ENCODE data around the gene AAGAB.
"Not testable (repeated sequence)": the region's sequence is repeated elsewhere in the genome, so short reads cannot be mapped to it uniquely, and the experiment has no call there.

AAGAB gene

GRCh38 chr15:67280217-67280616 is 25.8 kb upstream of the AAGAB start:
- no peak overlapping the region for H3K4me3 ChIP-seq (ENCODE audit: low read length in 2 of 2)
- H3K36me3 ChIP-seq (ENCODE audit: control insufficient read depth in 2 of 2, insufficient read depth in 2 of 2, low read length in 2 of 2), result no peaks in the 10 kb centered on the region
- no peaks in the 10 kb centered on the region for H3K9me3 ChIP-seq (ENCODE audit: control insufficient read depth in 2 of 2, low read length in 2 of 2)
- H3K27me3 ChIP-seq (ENCODE audit: control insufficient read depth in 2 of 2, insufficient read depth in 2 of 2, low read length in 2 of 2), result no peaks in the 10 kb centered on the region
- no peak overlapping the region for H3K27ac ChIP-seq (ENCODE audit: low read depth in 2 of 2, low read length in 2 of 2)
- H3K9ac ChIP-seq (ENCODE audit: low read depth in 1 of 2, low read length in 2 of 2), result no peak overlapping the region
- no peaks in the 10 kb centered on the region for H3K4me1 ChIP-seq (ENCODE audit: control insufficient read depth in 2 of 2, insufficient read depth in 2 of 2, low read length in 2 of 2)

- Histone ChIP-seq H3K9ac (ENCODE audit: low read depth in 1 of 2, low read length in 2 of 2) (no peak overlapping the region), H3K4me3 (ENCODE audit: low read length in 2 of 2) (no peak overlapping the region), H3K4me1 (ENCODE audit: control insufficient read depth in 2 of 2, insufficient read depth in 2 of 2, low read length in 2 of 2) (no peaks in the 10 kb centered on the region), H3K36me3 (ENCODE audit: control insufficient read depth in 2 of 2, insufficient read depth in 2 of 2, low read length in 2 of 2) (no peaks in the 10 kb centered on the region), H3K9me3 (ENCODE audit: control insufficient read depth in 2 of 2, low read length in 2 of 2) (peaks cover 0 to 2% of the 10 kb centered on the region in 2 donors), H3K27ac (ENCODE audit: low read depth in 2 of 2, low read length in 2 of 2) (no peak overlapping the region), H3K27me3 (ENCODE audit: control insufficient read depth in 2 of 2, insufficient read depth in 2 of 2, low read length in 2 of 2) (no peaks in the 10 kb centered on the region)
Observed at GRCh38 chr15:67276666-67277065, 22.2 kb upstream of the AAGAB start.

- H3K4me1 ChIP-seq (ENCODE audit: control insufficient read depth in 2 of 2, insufficient read depth in 2 of 2, low read length in 2 of 2), result no peaks in the 10 kb centered on the region
- no peaks in the 10 kb centered on the region for H3K36me3 ChIP-seq (ENCODE audit: control insufficient read depth in 2 of 2, insufficient read depth in 2 of 2, low read length in 2 of 2)
- H3K9ac ChIP-seq (ENCODE audit: low read depth in 1 of 2, low read length in 2 of 2), result no peak overlapping the region
- no peak overlapping the region for H3K27ac ChIP-seq (ENCODE audit: low read depth in 2 of 2, low read length in 2 of 2)
- no peaks in the 10 kb centered on the region for H3K27me3 ChIP-seq (ENCODE audit: control insufficient read depth in 2 of 2, insufficient read depth in 2 of 2, low read length in 2 of 2)
- no peak overlapping the region for H3K4me3 ChIP-seq (ENCODE audit: low read length in 2 of 2)
- H3K9me3 ChIP-seq (ENCODE audit: control insufficient read depth in 2 of 2, low read length in 2 of 2), result peaks cover 0 to 2% of the 10 kb centered on the region in 2 donors
Observed at GRCh38 chr15:67274236-67274635, 19.8 kb upstream of the AAGAB start.

GRCh38 chr15:67267951-67268941 is 13.8 kb upstream of the AAGAB start:
- H3K36me3 ChIP-seq (ENCODE audit: control insufficient read depth in 2 of 2, insufficient read depth in 2 of 2, low read length in 2 of 2), result no peaks in the 10 kb centered on the region
- H3K4me1 ChIP-seq (ENCODE audit: control insufficient read depth in 2 of 2, insufficient read depth in 2 of 2, low read length in 2 of 2), result peaks cover 0 to 16% of the 10 kb centered on the region in 2 donors
- H3K27ac ChIP-seq (ENCODE audit: low read depth in 2 of 2, low read length in 2 of 2), result no peak overlapping the region
- no peaks in the 10 kb centered on the region for H3K9me3 ChIP-seq (ENCODE audit: control insufficient read depth in 2 of 2, low read length in 2 of 2)
- no peaks in the 10 kb centered on the region for H3K27me3 ChIP-seq (ENCODE audit: control insufficient read depth in 2 of 2, insufficient read depth in 2 of 2, low read length in 2 of 2)
- no peak overlapping the region for H3K4me3 ChIP-seq (ENCODE audit: low read length in 2 of 2)
- no peak overlapping the region for H3K9ac ChIP-seq (ENCODE audit: low read depth in 1 of 2, low read length in 2 of 2)

GRCh38 chr15:67267440-67267839 is 13.0 kb upstream of the AAGAB start:
- no peak overlapping the region for H3K4me3 ChIP-seq (ENCODE audit: low read length in 2 of 2)
- H3K9ac ChIP-seq (ENCODE audit: low read depth in 1 of 2, low read length in 2 of 2), result no peak overlapping the region
- H3K27me3 ChIP-seq (ENCODE audit: control insufficient read depth in 2 of 2, insufficient read depth in 2 of 2, low read length in 2 of 2), result no peaks in the 10 kb centered on the region
- no peak overlapping the region for H3K27ac ChIP-seq (ENCODE audit: low read depth in 2 of 2, low read length in 2 of 2)
- peaks cover 0 to 16% of the 10 kb centered on the region in 2 donors for H3K4me1 ChIP-seq (ENCODE audit: control insufficient read depth in 2 of 2, insufficient read depth in 2 of 2, low read length in 2 of 2)
- H3K36me3 ChIP-seq (ENCODE audit: control insufficient read depth in 2 of 2, insufficient read depth in 2 of 2, low read length in 2 of 2), result no peaks in the 10 kb centered on the region
- H3K9me3 ChIP-seq (ENCODE audit: control insufficient read depth in 2 of 2, low read length in 2 of 2), result no peaks in the 10 kb centered on the region

GRCh38 chr15:67266870-67267269 is 12.4 kb upstream of the AAGAB start:
- Histone ChIP-seq H3K27ac (ENCODE audit: low read depth in 2 of 2, low read length in 2 of 2) (no peak overlapping the region), H3K4me1 (ENCODE audit: control insufficient read depth in 2 of 2, insufficient read depth in 2 of 2, low read length in 2 of 2) (peaks cover 0 to 16% of the 10 kb centered on the region in 2 donors), H3K4me3 (ENCODE audit: low read length in 2 of 2) (no peak overlapping the region), H3K27me3 (ENCODE audit: control insufficient read depth in 2 of 2, insufficient read depth in 2 of 2, low read length in 2 of 2) (no peaks in the 10 kb centered on the region), H3K9ac (ENCODE audit: low read depth in 1 of 2, low read length in 2 of 2) (no peak overlapping the region), H3K9me3 (ENCODE audit: control insufficient read depth in 2 of 2, low read length in 2 of 2) (no peaks in the 10 kb centered on the region), H3K36me3 (ENCODE audit: control insufficient read depth in 2 of 2, insufficient read depth in 2 of 2, low read length in 2 of 2) (no peaks in the 10 kb centered on the region)

- Histone ChIP-seq H3K27me3 (ENCODE audit: control insufficient read depth in 2 of 2, insufficient read depth in 2 of 2, low read length in 2 of 2) (no peaks in the 10 kb centered on the region), H3K4me3 (ENCODE audit: low read length in 2 of 2) (no peak overlapping the region), H3K36me3 (ENCODE audit: control insufficient read depth in 2 of 2, insufficient read depth in 2 of 2, low read length in 2 of 2) (no peaks in the 10 kb centered on the region), H3K9ac (ENCODE audit: low read depth in 1 of 2, low read length in 2 of 2) (no peak overlapping the region), H3K9me3 (ENCODE audit: control insufficient read depth in 2 of 2, low read length in 2 of 2) (no peaks in the 10 kb centered on the region), H3K27ac (ENCODE audit: low read depth in 2 of 2, low read length in 2 of 2) (no peak overlapping the region), H3K4me1 (ENCODE audit: control insufficient read depth in 2 of 2, insufficient read depth in 2 of 2, low read length in 2 of 2) (peaks cover 0 to 8% of the 10 kb centered on the region in 2 donors)
Observed at GRCh38 chr15:67259806-67260205, 5.3 kb upstream of the AAGAB start.

- no peak overlapping the region for H3K27ac ChIP-seq (ENCODE audit: low read depth in 2 of 2, low read length in 2 of 2)
- H3K9me3 ChIP-seq (ENCODE audit: control insufficient read depth in 2 of 2, low read length in 2 of 2), result no peaks in the 10 kb centered on the region
- H3K9ac ChIP-seq (ENCODE audit: low read depth in 1 of 2, low read length in 2 of 2), result no peak overlapping the region
- H3K36me3 ChIP-seq (ENCODE audit: control insufficient read depth in 2 of 2, insufficient read depth in 2 of 2, low read length in 2 of 2), result no peaks in the 10 kb centered on the region
- no peaks in the 10 kb centered on the region for H3K27me3 ChIP-seq (ENCODE audit: control insufficient read depth in 2 of 2, insufficient read depth in 2 of 2, low read length in 2 of 2)
- no peak overlapping the region for H3K4me3 ChIP-seq (ENCODE audit: low read length in 2 of 2)
- H3K4me1 ChIP-seq (ENCODE audit: control insufficient read depth in 2 of 2, insufficient read depth in 2 of 2, low read length in 2 of 2), result peaks cover 0 to 4% of the 10 kb centered on the region in 2 donors
Observed at GRCh38 chr15:67259379-67259778, 4.9 kb upstream of the AAGAB start.

- H3K4me3 ChIP-seq (ENCODE audit: low read length in 2 of 2); H3K9me3 ChIP-seq (ENCODE audit: control insufficient read depth in 2 of 2, low read length in 2 of 2); H3K9ac ChIP-seq (ENCODE audit: low read depth in 1 of 2, low read length in 2 of 2); H3K27ac ChIP-seq (ENCODE audit: low read depth in 2 of 2, low read length in 2 of 2); H3K36me3 ChIP-seq (ENCODE audit: control insufficient read depth in 2 of 2, insufficient read depth in 2 of 2, low read length in 2 of 2); H3K4me1 ChIP-seq (ENCODE audit: control insufficient read depth in 2 of 2, insufficient read depth in 2 of 2, low read length in 2 of 2); H3K27me3 ChIP-seq (ENCODE audit: control insufficient read depth in 2 of 2, insufficient read depth in 2 of 2, low read length in 2 of 2): not testable (repeated sequence)
Observed at GRCh38 chr15:67258412-67258811, 4.0 kb upstream of the AAGAB start.

- Histone ChIP-seq H3K9ac (ENCODE audit: low read depth in 1 of 2, low read length in 2 of 2) (no peak overlapping the region), H3K27ac (ENCODE audit: low read depth in 2 of 2, low read length in 2 of 2) (no peak overlapping the region), H3K36me3 (ENCODE audit: control insufficient read depth in 2 of 2, insufficient read depth in 2 of 2, low read length in 2 of 2) (no peaks in the 10 kb centered on the region), H3K4me1 (ENCODE audit: control insufficient read depth in 2 of 2, insufficient read depth in 2 of 2, low read length in 2 of 2) (peaks cover 8 to 9% of the 10 kb centered on the region in 2 donors), H3K9me3 (ENCODE audit: control insufficient read depth in 2 of 2, low read length in 2 of 2) (no peaks in the 10 kb centered on the region), H3K27me3 (ENCODE audit: control insufficient read depth in 2 of 2, insufficient read depth in 2 of 2, low read length in 2 of 2) (no peaks in the 10 kb centered on the region), H3K4me3 (ENCODE audit: low read length in 2 of 2) (no peak overlapping the region)
Observed at GRCh38 chr15:67256051-67256450, 1.6 kb upstream of the AAGAB start.

All from mucosa of rectum (tissue), 2 donors.